ENCODE data around the gene FGFR2. TPM values are rescaled to one million over a fixed set of nuclear protein-coding genes. Genes with fewer than 3 reads are reported as not detected.

FGFR2 gene
- total and polyA plus RNA-seq, 2 donors (not counting 3 experiments of a cell fraction or from before 2014, with no cell fraction given): 0.06 TPM; not detected in 1

GRCh38 chr10:121647401-121647800 lies 49.2 kb upstream of the FGFR2 start:
- Histone ChIP-seq H3K27me3 (ENCODE audit: control insufficient read depth in 2 of 2, insufficient read depth in 2 of 2, low read length in 2 of 2) (no peaks in the 10 kb centered on the region), H3K4me1 (ENCODE audit: control insufficient read depth, extremely low read depth, insufficient read depth, low read length) (no peaks in the 10 kb centered on the region), H3K9me1 (replicated peaks; ENCODE audit: control insufficient read depth, extremely low read depth, insufficient read depth, low read length) (no peaks in the 10 kb centered on the region), H3K9me3 (replicated peaks; ENCODE audit: control insufficient read depth, insufficient read depth, low read length) (no peaks in the 10 kb centered on the region), H3K36me3 (ENCODE audit: control insufficient read depth in 2 of 2, extremely low read depth in 1 of 2, insufficient read depth in 2 of 2, low read length in 2 of 2) (no peaks in the 10 kb centered on the region), H3K27ac (ENCODE audit: insufficient read depth, low read depth, low read length) (no peak overlapping the region), H3K79me2 (ENCODE audit: control insufficient read depth, insufficient read depth, low read length) (no peaks in the 10 kb centered on the region), H3K4me2 (ENCODE audit: insufficient read depth, low read length) (no peak overlapping the region), H4K20me1 (replicated peaks; ENCODE audit: control insufficient read depth, extremely low read depth, insufficient read depth, low read length) (no peaks in the 10 kb centered on the region), H3K9ac (replicated peaks; ENCODE audit: extremely low read depth, insufficient read depth, low read length) (no peak overlapping the region), H2AFZ (ENCODE audit: low read depth, low read length) (no peak overlapping the region), H3K4me3 (replicated peaks in 1 of 3; ENCODE audit: insufficient read depth in 1 of 3, low read depth in 1 of 3, low read length in 3 of 3) (no peak overlapping the region)
- no peak for TF ChIP-seq MYC (IDR thresholded peaks at IDR 0.05; ENCODE audit: low read depth, low read length)
- TF ChIP-seq JUN (IDR thresholded peaks at IDR 0.05; ENCODE audit: borderline replicate concordance, insufficient read depth, insufficient read length, low read depth): no peak
- no peak for TF ChIP-seq POLR2AphosphoS5 (IDR thresholded peaks at IDR 0.05; ENCODE audit: insufficient read depth, low read depth, low read length)
- no peak for TF ChIP-seq GATA2 (IDR thresholded peaks at IDR 0.05; ENCODE audit: insufficient read depth, insufficient read length, low read depth, low read length)
- TF ChIP-seq FOS (IDR thresholded peaks at IDR 0.05; ENCODE audit: borderline replicate concordance, insufficient read depth, low read length): no peak
- no peak for TF ChIP-seq CTCF (IDR thresholded peaks at IDR 0.05; ENCODE audit: extremely low read depth in 1 of 2, insufficient read depth in 1 of 2, low read depth in 1 of 2, low read length in 2 of 2)
- TF ChIP-seq MAX (IDR thresholded peaks at IDR 0.05; ENCODE audit: insufficient read depth, insufficient read length): no peak
- TF ChIP-seq EZH2 (IDR thresholded peaks at IDR 0.05; ENCODE audit: borderline replicate concordance, low read depth, low read length, severe bottlenecking): no peak
- TF ChIP-seq POLR2A (IDR thresholded peaks at IDR 0.05; ENCODE audit: low read depth, low read length): no peak
- no TSS peak for BruUV-seq (replicated peaks)
- intact Hi-C loops (cut with micrococcal nuclease): no loop called here
- no peak for DNase-seq (ENCODE audit: low read depth, low spot score)
- ChIA-PET CTCF (no interaction called here), POLR2A (no interaction called here)
- no peak for FAIRE-seq
- dilution Hi-C loops (cut with MboI; ENCODE audit: extremely low pct_ligation_motif_present, low sequenced_read_pairs): no loop called here
